Measurements from ENCODE around the gene KRTAP3-2. TPM values are rescaled to one million over a fixed set of nuclear protein-coding genes. Genes with fewer than 3 reads are reported as not detected.

The KRTAP3-2 gene
- total RNA-seq, 2 experiments from 2014 or later, result not detected

GRCh38 chr17:41013181-41013580 is 13.5 kb upstream of the KRTAP3-2 start:
- no peak overlapping the region for H3K27ac ChIP-seq (ENCODE audit: low read depth in 1 of 2, low read length in 2 of 2)
- Mint-ChIP-seq H3K4me3 (no peak overlapping the region), H3K4me1 (ENCODE audit: low read depth) (no peaks in the 10 kb centered on the region), H3K27ac (no peak overlapping the region), H3K27me3 (peaks cover 4% of the 10 kb centered on the region), H3K36me3 (ENCODE audit: low read depth) (no peaks in the 10 kb centered on the region), H3K9me3 (no peaks in the 10 kb centered on the region)
- H3K36me3 ChIP-seq (ENCODE audit: insufficient read depth, low read length), result no peaks in the 10 kb centered on the region
- intact Hi-C loops (cut with DNase I, micrococcal nuclease), result no loop called here
- TF ChIP-seq CTCF (IDR thresholded peaks at IDR 0.05), result no peak
- H3K4me1 ChIP-seq (ENCODE audit: insufficient read depth, low read length), result no peaks in the 10 kb centered on the region
- DNase-seq (no peak), ATAC-seq (ENCODE audit: poor library complexity) (no peak)
- no peak overlapping the region for H3K4me3 ChIP-seq (ENCODE audit: low read length)
- no peaks in the 10 kb centered on the region for H3K27me3 ChIP-seq (ENCODE audit: control insufficient read depth in 1 of 2, insufficient read depth in 2 of 2, low read length in 2 of 2)
- ChIA-PET POLR2A (interaction anchor here (0.6 kb wide), 1 partner anchor 26 kb away, joined by 3 read pairs; no protein-coding TSS in a partner anchor), CTCF (no interaction called here)
- no peaks in the 10 kb centered on the region for H3K9me3 ChIP-seq (ENCODE audit: control insufficient read depth in 1 of 2, insufficient read depth in 1 of 2, low read length in 2 of 2)

DNA sequence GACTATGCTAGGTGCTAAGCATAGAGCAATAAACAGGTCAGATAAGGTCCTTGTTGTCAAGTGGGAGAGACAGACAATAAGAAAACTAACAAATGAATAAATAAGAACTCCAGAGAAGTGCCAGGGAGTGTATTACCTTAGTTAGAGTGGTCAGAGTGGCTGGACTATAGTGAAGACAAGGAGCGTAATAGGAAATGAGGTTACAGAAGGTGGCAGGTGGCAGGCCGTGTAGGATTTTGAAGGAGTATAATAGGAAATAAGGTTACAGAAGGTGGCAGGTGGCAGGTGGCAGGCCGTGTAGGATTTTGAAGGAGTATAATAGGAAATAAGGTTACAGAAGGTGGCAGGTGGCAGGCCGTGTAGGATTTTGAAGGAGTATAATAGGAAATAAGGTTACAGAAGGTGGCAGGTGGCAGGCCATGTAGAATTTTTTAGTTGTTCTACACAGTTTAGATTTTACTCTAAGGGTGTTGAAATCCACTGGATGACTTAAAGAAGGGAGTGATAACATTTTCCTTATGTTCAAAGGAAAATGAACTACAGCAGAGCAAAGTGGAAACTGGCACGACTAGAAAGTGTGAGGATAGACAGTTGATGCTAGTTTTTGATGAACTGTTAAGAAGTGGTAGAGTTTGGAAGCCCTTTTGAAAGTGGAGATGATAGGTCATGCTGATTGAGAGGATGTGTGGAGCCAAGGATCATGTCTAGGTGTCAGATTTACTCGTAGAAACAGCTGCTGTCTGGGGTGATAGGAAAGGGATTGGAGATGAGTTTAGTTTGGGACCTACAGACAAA is 12.8 kb upstream of the KRTAP3-2 start:
- H3K9me3 Mint-ChIP-seq, result no peaks in the 10 kb centered on the region
- no peak overlapping the region for H3K4me3 ChIP-seq (ENCODE audit: low read length)
- H3K9me3 ChIP-seq (ENCODE audit: control insufficient read depth in 1 of 2, insufficient read depth in 1 of 2, low read length in 2 of 2), result no peaks in the 10 kb centered on the region
- H3K4me3 Mint-ChIP-seq, result no peak overlapping the region
- H3K27me3 ChIP-seq (ENCODE audit: control insufficient read depth in 1 of 2, insufficient read depth in 2 of 2, low read length in 2 of 2), result no peaks in the 10 kb centered on the region
- H3K4me1 ChIP-seq (ENCODE audit: insufficient read depth, low read length), result no peaks in the 10 kb centered on the region
- DNase-seq (no peak), ATAC-seq (ENCODE audit: poor library complexity) (no peak)
- intact Hi-C loops (cut with DNase I, micrococcal nuclease), result no loop called here
- no peak overlapping the region for H3K27ac Mint-ChIP-seq
- H3K36me3 Mint-ChIP-seq (ENCODE audit: low read depth), result no peaks in the 10 kb centered on the region
- ChIA-PET CTCF (no interaction called here), POLR2A (no interaction called here)
- TF ChIP-seq CTCF (IDR thresholded peaks at IDR 0.05), result no peak
- H3K27ac ChIP-seq (ENCODE audit: low read depth in 1 of 2, low read length in 2 of 2), result no peak overlapping the region
- peaks cover 1% of the 10 kb centered on the region for H3K27me3 Mint-ChIP-seq
- H3K36me3 ChIP-seq (ENCODE audit: insufficient read depth, low read length), result no peaks in the 10 kb centered on the region
- H3K4me1 Mint-ChIP-seq (ENCODE audit: low read depth), result no peaks in the 10 kb centered on the region

GRCh38 chr17:41010441-41010840 is 10.7 kb upstream of the KRTAP3-2 start:
- Histone ChIP-seq H3K27me3 (ENCODE audit: control insufficient read depth in 1 of 2, insufficient read depth in 2 of 2, low read length in 2 of 2) (no peaks in the 10 kb centered on the region), H3K27ac (ENCODE audit: low read depth in 1 of 2, low read length in 2 of 2) (no peak overlapping the region), H3K4me3 (ENCODE audit: low read length) (no peak overlapping the region), H3K36me3 (ENCODE audit: insufficient read depth, low read length) (no peaks in the 10 kb centered on the region), H3K4me1 (ENCODE audit: insufficient read depth, low read length) (no peaks in the 10 kb centered on the region), H3K9me3 (ENCODE audit: control insufficient read depth in 1 of 2, insufficient read depth in 1 of 2, low read length in 2 of 2) (no peaks in the 10 kb centered on the region)
- POLR2A ChIA-PET, result no interaction called here
- H3K27me3 Mint-ChIP-seq, result no peaks in the 10 kb centered on the region
- H3K4me1 Mint-ChIP-seq (ENCODE audit: low read depth), result no peaks in the 10 kb centered on the region
- no peaks in the 10 kb centered on the region for H3K36me3 Mint-ChIP-seq (ENCODE audit: low read depth)
- ATAC-seq (ENCODE audit: poor library complexity) (no peak), DNase-seq (no peak)
- no peak for TF ChIP-seq CTCF (IDR thresholded peaks at IDR 0.05)
- no peak overlapping the region for H3K4me3 Mint-ChIP-seq
- CTCF ChIA-PET, result no interaction called here
- intact Hi-C loops (cut with DNase I, micrococcal nuclease), result no loop called here
- no peak overlapping the region for H3K27ac Mint-ChIP-seq
- no peaks in the 10 kb centered on the region for H3K9me3 Mint-ChIP-seq
